ENCODE results near the gene GNA12.

GRCh38 chr7:2863461-2864066 lies 19.5 kb upstream of the GNA12 start:
- TF ChIP-seq POLR2AphosphoS5 (IDR thresholded peaks at IDR 0.05) (peak; percentile 80 to 91 (median 86)), POLR2A (IDR thresholded peaks at IDR 0.05) (no peak)
- TF ChIP-seq, protein P1, sequence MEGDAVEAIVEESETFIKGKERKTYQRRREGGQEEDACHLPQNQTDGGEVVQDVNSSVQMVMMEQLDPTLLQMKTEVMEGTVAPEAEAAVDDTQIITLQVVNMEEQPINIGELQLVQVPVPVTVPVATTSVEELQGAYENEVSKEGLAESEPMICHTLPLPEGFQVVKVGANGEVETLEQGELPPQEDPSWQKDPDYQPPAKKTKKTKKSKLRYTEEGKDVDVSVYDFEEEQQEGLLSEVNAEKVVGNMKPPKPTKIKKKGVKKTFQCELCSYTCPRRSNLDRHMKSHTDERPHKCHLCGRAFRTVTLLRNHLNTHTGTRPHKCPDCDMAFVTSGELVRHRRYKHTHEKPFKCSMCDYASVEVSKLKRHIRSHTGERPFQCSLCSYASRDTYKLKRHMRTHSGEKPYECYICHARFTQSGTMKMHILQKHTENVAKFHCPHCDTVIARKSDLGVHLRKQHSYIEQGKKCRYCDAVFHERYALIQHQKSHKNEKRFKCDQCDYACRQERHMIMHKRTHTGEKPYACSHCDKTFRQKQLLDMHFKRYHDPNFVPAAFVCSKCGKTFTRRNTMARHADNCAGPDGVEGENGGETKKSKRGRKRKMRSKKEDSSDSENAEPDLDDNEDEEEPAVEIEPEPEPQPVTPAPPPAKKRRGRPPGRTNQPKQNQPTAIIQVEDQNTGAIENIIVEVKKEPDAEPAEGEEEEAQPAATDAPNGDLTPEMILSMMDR (IDR thresholded peaks at IDR 0.05 in 8 of 11, conservative IDR thresholded peaks at IDR 0.05 in 3 of 11), result peak in 2 of 11 experiments; percentile 11 to 19

Measured in spleen (tissue), 7 donors.